HG03565 (cell line): ENCODE data around the gene RESF1.

Experiments used
- ATAC-seq: cut with Tn5 transposase; IDR thresholded peaks from one replicate; pipeline ENCODE4 v1.9.1; 2021; ENCODE audit warnings: mild to moderate bottlenecking, moderate library complexity; ENCODE audit not compliant: unreplicated experiment

The RESF1 gene

GRCh38 chr12:32005496-32006125 is 46.4 kb downstream of the RESF1 start:
- ATAC-seq: no peak
